RWPE1 (cell line): ENCODE results near the gene COMT.
A peak's percentile ranks its signal among the peaks of the same experiment; 100 is the strongest.

ENCODE experiments used
- CTCF ChIA-PET: fragments of 350-600 bp; sonication (Branson Sonifier 250); formaldehyde crosslinking; extraction: SDS; loops from one replicate; lab custom pipeline; 2021; lab: Yijun Ruan, JAX
- POLR2A ChIA-PET: fragments of 400-600 bp; formaldehyde crosslinking; extraction: SDS; loops from one replicate; lab custom pipeline; 2020; ENCODE audit warnings: antibody characterized with exemption; ENCODE audit not compliant: low non-redundant PET; lab: Yijun Ruan, JAX
- DNase-seq: peaks from one replicate; pipeline ENCODE4 v3.0.0; 2012; ENCODE audit warnings: low spot score
- H3K27ac ChIP-seq: fragments of 450-650 bp; 2 replicates; pipeline ENCODE4 v1.5.1; 2017
- CTCF ChIP-seq: fragments of 450-650 bp; conservative IDR thresholded peaks from 2 replicates; pipeline ENCODE4 v1.5.1; 2017; ENCODE audit warnings: low read depth, mild to moderate bottlenecking

COMT gene

GRCh38 chr22:19970031-19970478, 28.5 kb downstream of the COMT start:
- TF ChIP-seq CTCF = no peak
- H3K27ac ChIP-seq = peak overlapping the region; percentile 42
- CTCF ChIA-PET = interaction anchor here (0.7 to 2.0 kb wide), 3 partner anchors 43 to 240 kb away, joined by 3 to 6 read pairs (median 4); no protein-coding TSS in a partner anchor
- no peak for DNase-seq
- POLR2A ChIA-PET = no interaction called here

DNA sequence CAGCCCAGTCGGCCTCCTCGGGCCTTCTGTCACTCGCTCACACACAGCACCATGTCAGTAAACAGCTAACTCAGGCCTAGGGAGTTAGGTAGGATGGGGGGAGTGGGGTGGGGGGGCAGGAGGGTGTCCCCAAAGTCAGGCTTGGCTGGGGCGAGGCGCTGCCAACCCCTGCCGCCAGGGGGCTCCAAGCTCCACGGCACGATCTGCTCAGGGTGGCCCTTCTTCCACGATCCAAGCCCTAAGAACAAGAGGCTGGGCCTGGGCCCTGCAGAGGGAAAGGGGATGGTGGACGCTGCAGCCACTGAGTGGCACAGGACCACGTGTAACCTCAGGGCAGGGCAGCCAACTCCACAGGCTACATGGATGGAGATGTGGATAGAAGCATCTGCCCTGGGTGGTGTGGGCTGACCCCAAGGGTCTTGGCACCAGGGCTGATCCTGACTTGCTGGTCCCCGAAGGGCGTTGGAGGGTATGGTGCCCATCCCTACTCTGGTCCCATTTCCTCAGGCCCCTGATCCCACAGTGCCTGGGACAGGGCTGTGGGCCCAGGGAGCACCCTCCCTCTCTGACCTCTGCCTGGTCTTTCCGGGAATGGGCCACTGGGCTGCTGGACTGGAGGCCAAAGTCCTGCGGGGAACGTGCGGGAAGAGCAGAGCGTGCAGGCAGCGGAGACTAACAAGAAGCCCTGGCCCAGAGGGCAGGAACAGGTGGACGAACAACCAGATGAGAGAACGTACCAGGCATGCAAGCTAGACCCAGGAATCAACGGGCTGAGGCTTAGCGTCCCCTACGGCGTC, 29.1 kb downstream of the COMT start:
- POLR2A ChIA-PET = no interaction called here
- DNase-seq = peak; percentile 50
- CTCF ChIA-PET = interaction anchor here (0.6 to 2.0 kb wide), 6 partner anchors 12 to 240 kb away, joined by 3 to 6 read pairs (median 3); no protein-coding TSS in a partner anchor

DNA sequence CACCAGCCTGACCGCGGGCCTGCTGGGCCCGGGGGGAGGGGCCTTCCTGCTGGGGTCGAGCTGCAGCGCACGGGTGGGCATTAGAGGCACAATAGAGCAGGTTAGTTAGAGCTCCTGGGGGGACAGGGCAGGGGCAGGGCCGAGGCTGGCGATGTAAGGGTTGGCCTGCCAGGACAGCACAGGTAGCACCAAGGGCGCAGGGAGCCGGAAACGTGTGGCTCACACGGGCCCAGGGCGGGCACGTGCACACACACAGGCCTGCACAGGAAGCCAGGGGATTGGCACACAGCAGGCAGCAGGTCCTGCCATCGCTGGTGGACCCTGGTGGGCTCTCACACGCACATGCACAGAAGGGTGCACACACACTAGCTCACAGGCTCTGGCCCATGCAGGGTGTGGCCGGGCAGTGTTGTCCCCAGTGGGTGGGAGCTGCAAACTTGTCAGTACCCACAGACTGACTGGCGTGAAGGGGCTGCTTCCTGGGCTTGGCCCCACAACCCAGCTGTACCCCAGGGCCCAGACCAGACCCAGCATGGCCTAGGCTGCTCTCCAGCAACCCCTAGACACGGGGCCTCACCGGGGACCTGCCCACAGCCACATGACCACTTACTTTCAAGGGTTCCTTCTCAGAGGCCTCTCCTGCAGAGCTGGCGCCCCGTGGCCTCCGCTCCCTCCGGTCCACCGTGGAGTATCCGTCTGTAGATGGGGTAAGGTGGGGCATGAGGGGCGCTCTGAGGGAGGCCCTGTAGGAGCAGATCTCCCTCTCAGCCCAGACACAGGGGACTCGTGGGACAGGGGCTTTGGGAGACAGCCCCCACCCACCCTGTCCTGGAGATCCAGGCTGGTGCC, 29.9 kb downstream of the COMT start:
- DNase-seq = no peak
- ChIA-PET CTCF (interaction anchor here (0.6 to 2.0 kb wide), 3 partner anchors 11 to 109 kb away, joined by 3 to 6 read pairs (median 3); no protein-coding TSS in a partner anchor), POLR2A (no interaction called here)
- no peak for TF ChIP-seq CTCF
- H3K27ac ChIP-seq = peak overlapping the region; percentile 9

More for the DNA sequence above, 29.1 kb downstream of the COMT start:
- H3K27ac ChIP-seq = peak overlapping the region; percentile 42
- peak; percentile 94 for TF ChIP-seq CTCF

GRCh38 chr22:19972251-19972650, 30.7 kb downstream of the COMT start:
- POLR2A ChIA-PET = no interaction called here

DNA sequence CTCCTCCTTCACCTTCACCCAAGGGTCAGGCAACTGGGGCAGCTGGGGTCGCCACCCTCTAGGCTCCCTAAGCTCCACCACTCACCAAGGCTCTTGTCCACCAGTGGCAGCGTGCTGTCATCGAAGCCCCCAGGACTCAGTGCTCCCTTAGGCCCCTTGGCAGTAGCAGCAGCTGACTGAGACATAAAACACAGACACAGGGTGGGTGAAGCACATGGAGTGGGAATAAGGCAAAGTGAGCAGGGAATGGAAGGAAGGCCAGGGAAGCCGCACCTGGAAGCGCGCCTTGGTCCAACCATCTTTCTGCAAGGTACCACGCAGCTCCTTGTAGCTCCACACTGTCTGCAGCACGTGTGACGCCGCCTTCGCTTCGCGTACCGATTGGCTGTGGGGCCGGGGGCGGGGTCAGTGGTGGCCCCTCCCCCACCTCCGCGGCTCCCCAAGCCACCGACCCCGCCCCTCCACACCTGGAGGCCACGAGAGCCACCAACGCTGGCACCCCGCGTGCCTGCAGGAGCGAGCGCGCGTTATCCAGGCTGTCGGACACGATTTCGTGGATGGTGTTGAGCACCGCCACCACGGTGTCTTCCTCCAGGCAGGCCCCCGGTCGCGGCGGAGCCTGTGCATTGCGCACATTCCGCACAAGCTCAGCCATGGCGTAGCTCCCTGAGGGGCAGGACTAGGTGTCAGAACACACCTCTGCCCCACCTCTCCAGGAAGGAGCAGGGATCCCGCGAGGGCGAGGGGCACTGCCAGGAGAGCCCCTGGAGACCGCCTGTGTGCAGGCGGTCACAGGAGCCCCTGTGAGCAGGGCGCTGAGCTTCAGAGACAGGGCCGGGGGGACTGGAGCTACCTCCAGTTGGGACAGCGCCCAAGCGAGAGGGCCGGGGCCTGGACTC, 31.3 kb downstream of the COMT start:
- CTCF ChIA-PET = interaction anchor here (0.7 kb wide), 1 partner anchor 11 kb away, joined by 3 read pairs; no protein-coding TSS in a partner anchor
- TF ChIP-seq CTCF = no peak
- POLR2A ChIA-PET = no interaction called here
- peak overlapping the region; percentile 9; the same call in 1 of the 2 replicates for H3K27ac ChIP-seq
- DNase-seq = no peak

More at GRCh38 chr22:19972251-19972650, 30.7 kb downstream of the COMT start:
- TF ChIP-seq CTCF = no peak
- H3K27ac ChIP-seq = peak overlapping the region; percentile 9
- no peak for DNase-seq
- CTCF ChIA-PET = interaction anchor here (0.7 kb wide), 1 partner anchor 12 kb away, joined by 3 read pairs; no protein-coding TSS in a partner anchor
